ENCODE measurements around the gene ART4. TPM values are rescaled to one million over a fixed set of nuclear protein-coding genes. Genes with fewer than 3 reads are reported as not detected.

The ART4 gene
- total and polyA plus RNA-seq, 2 experiments from 2014 or later: 0.24 TPM; not detected in 1

DNA sequence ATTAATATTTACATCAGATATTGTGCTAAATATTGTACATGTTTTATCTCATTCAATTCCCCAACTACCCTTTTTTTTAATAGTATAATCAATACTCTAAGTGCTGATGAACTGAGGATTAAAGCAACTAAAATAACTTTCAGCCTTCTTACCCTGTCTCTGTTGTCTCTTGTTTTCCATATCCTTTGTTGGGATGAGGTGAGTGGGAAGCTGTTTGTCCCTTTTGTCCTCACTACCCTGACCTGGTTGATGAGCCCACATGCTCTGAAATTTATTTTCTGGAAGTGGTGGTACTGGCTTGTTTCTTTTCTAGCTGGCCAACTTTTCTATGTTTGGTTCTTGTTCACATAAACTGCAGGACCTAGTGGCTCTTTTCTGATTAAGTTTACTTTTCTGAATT lies 9.6 kb upstream of the ART4 start:
- no peak for DNase-seq (ENCODE audit: low read depth in 1 of 2, low spot score in 1 of 2)
- TF ChIP-seq, protein P1, sequence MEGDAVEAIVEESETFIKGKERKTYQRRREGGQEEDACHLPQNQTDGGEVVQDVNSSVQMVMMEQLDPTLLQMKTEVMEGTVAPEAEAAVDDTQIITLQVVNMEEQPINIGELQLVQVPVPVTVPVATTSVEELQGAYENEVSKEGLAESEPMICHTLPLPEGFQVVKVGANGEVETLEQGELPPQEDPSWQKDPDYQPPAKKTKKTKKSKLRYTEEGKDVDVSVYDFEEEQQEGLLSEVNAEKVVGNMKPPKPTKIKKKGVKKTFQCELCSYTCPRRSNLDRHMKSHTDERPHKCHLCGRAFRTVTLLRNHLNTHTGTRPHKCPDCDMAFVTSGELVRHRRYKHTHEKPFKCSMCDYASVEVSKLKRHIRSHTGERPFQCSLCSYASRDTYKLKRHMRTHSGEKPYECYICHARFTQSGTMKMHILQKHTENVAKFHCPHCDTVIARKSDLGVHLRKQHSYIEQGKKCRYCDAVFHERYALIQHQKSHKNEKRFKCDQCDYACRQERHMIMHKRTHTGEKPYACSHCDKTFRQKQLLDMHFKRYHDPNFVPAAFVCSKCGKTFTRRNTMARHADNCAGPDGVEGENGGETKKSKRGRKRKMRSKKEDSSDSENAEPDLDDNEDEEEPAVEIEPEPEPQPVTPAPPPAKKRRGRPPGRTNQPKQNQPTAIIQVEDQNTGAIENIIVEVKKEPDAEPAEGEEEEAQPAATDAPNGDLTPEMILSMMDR (IDR thresholded peaks at IDR 0.05; ENCODE audit: low read depth, low read length): no peak
- Histone ChIP-seq H3K27me3 (no peaks in the 10 kb centered on the region), H3K36me3 (no peaks in the 10 kb centered on the region), H3K9me3 (ENCODE audit: low read depth) (no peaks in the 10 kb centered on the region), H3K4me1 (ENCODE audit: low read depth) (no peaks in the 10 kb centered on the region), H3K27ac (no peak overlapping the region), H3K4me3 (no peak overlapping the region)

DNA sequence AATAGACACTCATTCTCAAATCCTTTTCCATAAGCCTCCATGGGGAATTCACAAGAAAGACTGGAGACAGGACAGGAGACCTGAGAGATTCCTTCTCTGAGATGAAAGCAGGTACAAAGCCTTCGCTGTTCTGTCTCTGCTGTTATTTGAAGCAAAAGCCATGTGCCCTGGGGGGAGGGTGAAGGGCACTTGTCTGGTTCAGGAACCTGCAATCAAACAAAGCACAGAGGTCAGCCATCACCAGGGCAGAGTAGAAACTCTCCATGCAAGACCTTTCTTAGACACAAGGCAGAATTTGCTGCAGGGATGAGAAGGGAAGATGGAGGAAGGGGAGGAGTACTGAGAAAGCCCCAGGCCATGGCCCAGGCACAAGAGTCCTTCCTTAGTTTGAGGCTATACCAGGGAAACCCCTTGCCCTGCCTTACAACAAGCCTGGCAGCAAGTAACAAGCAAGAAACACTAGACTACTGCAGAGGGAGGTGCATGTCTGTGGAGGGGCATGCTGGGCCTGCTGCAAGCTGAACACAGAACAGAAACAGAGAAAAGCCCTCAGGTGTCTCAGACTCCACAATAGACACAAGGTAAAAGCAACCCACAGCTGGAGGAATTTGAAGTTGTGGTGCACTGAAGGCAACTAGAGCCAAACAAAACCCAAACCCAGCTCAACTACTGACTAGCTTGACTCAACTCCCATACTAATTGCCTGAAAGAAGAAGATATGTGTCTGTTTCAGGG lies 7.8 kb upstream of the ART4 start:
- DNase-seq (ENCODE audit: low read depth in 1 of 2, low spot score in 1 of 2): no peak
- no peak overlapping the region for H3K27ac ChIP-seq
- no peak overlapping the region for H3K4me3 ChIP-seq
- no peaks in the 10 kb centered on the region for H3K9me3 ChIP-seq (ENCODE audit: low read depth)
- no peaks in the 10 kb centered on the region for H3K4me1 ChIP-seq (ENCODE audit: low read depth)
- no peaks in the 10 kb centered on the region for H3K27me3 ChIP-seq
- TF ChIP-seq, protein P1 (IDR thresholded peaks at IDR 0.05; ENCODE audit: low read depth, low read length): no peak
- H3K36me3 ChIP-seq: no peaks in the 10 kb centered on the region

DNA sequence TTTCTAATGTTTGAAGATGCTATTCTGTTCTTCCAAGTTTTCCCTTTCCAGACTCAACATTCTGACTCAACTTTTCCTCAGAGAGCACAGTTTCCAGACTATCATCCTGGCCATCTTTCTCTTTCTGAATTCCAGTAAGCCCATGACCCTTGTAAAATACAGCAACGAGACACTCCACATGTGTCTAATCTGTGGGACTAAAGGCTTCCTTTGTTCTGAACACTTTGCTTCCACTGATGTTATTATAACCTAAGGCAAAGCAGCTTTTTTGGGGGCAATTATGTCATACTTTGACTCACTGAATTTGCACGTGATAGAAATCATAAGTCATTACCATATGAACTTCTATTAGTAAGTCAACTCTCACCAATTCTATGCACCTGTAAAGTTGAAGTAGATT lies 6.3 kb upstream of the ART4 start:
- peak in 1 of 2 donors; percentile 79 for DNase-seq (ENCODE audit: low read depth in 1 of 2, low spot score in 1 of 2)
- Histone ChIP-seq H3K36me3 (no peaks in the 10 kb centered on the region), H3K4me3 (no peak overlapping the region), H3K4me1 (ENCODE audit: low read depth) (no peaks in the 10 kb centered on the region), H3K27ac (no peak overlapping the region), H3K9me3 (ENCODE audit: low read depth) (no peaks in the 10 kb centered on the region), H3K27me3 (no peaks in the 10 kb centered on the region)
- TF ChIP-seq, protein P1 (IDR thresholded peaks at IDR 0.05; ENCODE audit: low read depth, low read length): no peak

DNA sequence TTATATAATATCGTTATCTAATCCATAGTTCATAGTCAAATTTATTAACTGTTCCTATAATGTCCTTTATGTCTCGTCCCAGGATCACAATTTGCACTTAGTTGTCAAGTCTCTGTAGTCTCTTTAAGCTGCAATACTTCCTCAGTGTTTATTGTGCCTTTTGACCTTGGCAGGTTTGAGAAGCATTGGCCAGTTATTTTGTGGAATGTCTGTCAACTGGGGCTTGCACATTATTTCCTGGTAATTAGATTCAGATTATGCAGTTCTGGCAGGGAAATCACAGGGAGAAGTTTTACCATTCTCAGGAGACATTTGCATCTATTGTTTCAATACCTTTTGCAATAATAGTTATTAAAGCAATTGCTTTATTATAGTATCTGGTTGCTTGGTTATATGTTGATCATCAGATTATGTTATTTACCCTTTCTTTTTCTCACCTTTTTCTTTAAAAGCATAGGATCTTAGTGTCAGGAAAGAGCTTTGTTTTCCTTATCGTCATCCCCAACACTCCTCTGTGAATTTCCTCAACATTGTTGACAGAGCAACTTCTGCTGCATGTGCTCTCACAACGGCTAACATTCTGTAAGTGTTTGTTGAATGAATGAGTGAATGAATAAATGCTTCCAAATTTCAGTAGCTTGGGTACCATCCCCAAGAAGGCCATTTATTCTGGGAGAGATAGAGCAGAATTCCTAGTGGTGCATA lies 3.7 kb upstream of the ART4 start:
- TF ChIP-seq, protein P1 (IDR thresholded peaks at IDR 0.05; ENCODE audit: low read depth, low read length): no peak
- Histone ChIP-seq H3K27me3 (no peaks in the 10 kb centered on the region), H3K4me1 (ENCODE audit: low read depth) (no peaks in the 10 kb centered on the region), H3K9me3 (ENCODE audit: low read depth) (no peaks in the 10 kb centered on the region), H3K27ac (no peak overlapping the region), H3K4me3 (no peak overlapping the region), H3K36me3 (no peaks in the 10 kb centered on the region)
- peak in 1 of 2 donors; percentile 50 for DNase-seq (ENCODE audit: low read depth in 1 of 2, low spot score in 1 of 2)

DNA sequence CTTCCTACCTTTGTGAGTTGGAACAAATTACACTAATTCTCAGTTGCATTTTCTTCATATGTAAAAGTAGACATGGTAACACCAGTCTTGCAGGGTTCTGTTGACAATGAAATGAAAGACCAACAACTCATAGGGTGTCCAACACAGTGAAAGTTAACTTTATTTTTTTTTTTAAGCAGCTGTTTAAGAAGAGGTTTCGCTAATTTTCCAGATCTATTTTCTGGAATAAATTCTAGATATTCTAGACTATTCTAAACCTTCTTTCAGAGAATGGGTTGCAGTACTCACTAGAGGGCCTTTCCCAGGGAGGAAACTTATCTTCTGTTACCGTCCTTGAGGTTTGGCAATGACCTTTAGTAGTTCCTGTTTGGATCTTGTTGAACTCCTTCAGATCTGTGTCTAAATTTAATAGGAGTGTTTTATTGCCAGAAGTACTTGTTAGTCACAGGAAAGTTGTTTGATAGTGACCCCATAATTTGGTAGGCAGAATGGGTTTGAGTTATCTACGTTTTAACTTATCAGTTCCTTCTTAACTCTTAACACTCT lies 2.8 kb upstream of the ART4 start:
- H3K27ac ChIP-seq: no peak overlapping the region
- no peak overlapping the region for H3K4me3 ChIP-seq
- no peaks in the 10 kb centered on the region for H3K36me3 ChIP-seq
- H3K4me1 ChIP-seq (ENCODE audit: low read depth): no peaks in the 10 kb centered on the region
- no peaks in the 10 kb centered on the region for H3K9me3 ChIP-seq (ENCODE audit: low read depth)
- peak in 1 of 2 donors; percentile 78 for DNase-seq (ENCODE audit: low read depth in 1 of 2, low spot score in 1 of 2)
- no peaks in the 10 kb centered on the region for H3K27me3 ChIP-seq
- TF ChIP-seq, protein P1 (IDR thresholded peaks at IDR 0.05; ENCODE audit: low read depth, low read length): peak; percentile 16
